ENCODE results near the gene LDLRAD3. TPM values are rescaled to one million over a fixed set of nuclear protein-coding genes. Genes with fewer than 3 reads are reported as not detected.

LDLRAD3 gene
- polyA plus RNA-seq, 1 donor (not counting 4 experiments of a cell fraction or from before 2014, with no cell fraction given): 13.1 TPM

DNA sequence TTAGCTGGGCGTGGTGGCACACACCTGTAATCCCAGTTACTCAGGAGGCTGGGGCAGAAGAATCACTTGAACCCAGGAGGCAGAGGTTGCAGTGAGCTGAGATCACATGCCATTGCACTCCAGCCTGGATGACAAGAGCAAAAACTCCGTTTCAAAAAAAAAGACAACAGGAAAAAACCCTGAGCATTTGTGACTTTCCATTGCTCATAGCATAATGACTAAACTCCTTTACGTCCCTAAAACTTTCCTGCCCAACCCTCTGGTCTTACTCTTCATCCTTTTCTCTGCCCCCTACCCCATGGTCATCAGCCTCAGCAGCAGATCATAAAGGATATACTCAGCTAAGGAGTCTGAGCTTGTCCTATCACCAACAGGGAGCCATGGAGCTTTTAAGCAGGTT, 6.8 kb upstream of the LDLRAD3 start:
- dilution Hi-C loops (cut with MboI; ENCODE audit: extremely low pct_ligation_motif_present, low sequenced_read_pairs): no loop called here

GRCh38 chr11:35937700-35938099, 6.2 kb upstream of the LDLRAD3 start:
- H3K79me2 ChIP-seq (ENCODE audit: control insufficient read depth, insufficient read depth, low read length): no peaks in the 10 kb centered on the region
- no peak for FAIRE-seq
- dilution Hi-C loops (cut with MboI; ENCODE audit: extremely low pct_ligation_motif_present, low sequenced_read_pairs): no loop called here
- H3K9me1 ChIP-seq (ENCODE audit: control insufficient read depth, extremely low read depth, insufficient read depth, low read length): no peaks in the 10 kb centered on the region
- H3K9me3 ChIP-seq (ENCODE audit: control insufficient read depth, low read depth, low read length): no peaks in the 10 kb centered on the region
- no peak overlapping the region for H3K27ac ChIP-seq (ENCODE audit: control insufficient read depth, insufficient read depth, low read length)
- peaks cover 7% of the 10 kb centered on the region for H3K4me1 ChIP-seq (ENCODE audit: control insufficient read depth, extremely low read depth, insufficient read depth, low read length)
- no peak overlapping the region for H3K4me3 ChIP-seq (ENCODE audit: control insufficient read depth in 2 of 3, extremely low read depth in 1 of 3, insufficient read depth in 2 of 3, low read depth in 1 of 3, low read length in 3 of 3)
- no peaks in the 10 kb centered on the region for H4K20me1 ChIP-seq (ENCODE audit: control insufficient read depth, extremely low read depth, insufficient read depth, low read length)
- no peak overlapping the region for H3K9ac ChIP-seq (ENCODE audit: control insufficient read depth, extremely low read depth, insufficient read depth, low read length)
- no peak overlapping the region for H3K4me2 ChIP-seq (ENCODE audit: control insufficient read depth, extremely low read depth, insufficient read depth, low read depth, low read length)
- no peaks in the 10 kb centered on the region for H3K36me3 ChIP-seq (ENCODE audit: control insufficient read depth in 2 of 2, extremely low read depth in 1 of 2, insufficient read depth in 2 of 2, low read length in 2 of 2)
- H3K27me3 ChIP-seq (ENCODE audit: control insufficient read depth, extremely low read depth, insufficient read depth, low read length): no peaks in the 10 kb centered on the region
- no peak overlapping the region for H2AFZ ChIP-seq (ENCODE audit: control insufficient read depth, low read length)
- no peak for DNase-seq (ENCODE audit: low read depth, low spot score)
- TF ChIP-seq EZH2 (IDR thresholded peaks at IDR 0.05; ENCODE audit: low read length): no peak
- TF ChIP-seq, protein P1, sequence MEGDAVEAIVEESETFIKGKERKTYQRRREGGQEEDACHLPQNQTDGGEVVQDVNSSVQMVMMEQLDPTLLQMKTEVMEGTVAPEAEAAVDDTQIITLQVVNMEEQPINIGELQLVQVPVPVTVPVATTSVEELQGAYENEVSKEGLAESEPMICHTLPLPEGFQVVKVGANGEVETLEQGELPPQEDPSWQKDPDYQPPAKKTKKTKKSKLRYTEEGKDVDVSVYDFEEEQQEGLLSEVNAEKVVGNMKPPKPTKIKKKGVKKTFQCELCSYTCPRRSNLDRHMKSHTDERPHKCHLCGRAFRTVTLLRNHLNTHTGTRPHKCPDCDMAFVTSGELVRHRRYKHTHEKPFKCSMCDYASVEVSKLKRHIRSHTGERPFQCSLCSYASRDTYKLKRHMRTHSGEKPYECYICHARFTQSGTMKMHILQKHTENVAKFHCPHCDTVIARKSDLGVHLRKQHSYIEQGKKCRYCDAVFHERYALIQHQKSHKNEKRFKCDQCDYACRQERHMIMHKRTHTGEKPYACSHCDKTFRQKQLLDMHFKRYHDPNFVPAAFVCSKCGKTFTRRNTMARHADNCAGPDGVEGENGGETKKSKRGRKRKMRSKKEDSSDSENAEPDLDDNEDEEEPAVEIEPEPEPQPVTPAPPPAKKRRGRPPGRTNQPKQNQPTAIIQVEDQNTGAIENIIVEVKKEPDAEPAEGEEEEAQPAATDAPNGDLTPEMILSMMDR (optimal IDR thresholded peaks at IDR 0.05 in 1 of 3, IDR thresholded peaks at IDR 0.05 in 1 of 3, conservative IDR thresholded peaks at IDR 0.05 in 1 of 3; ENCODE audit: extremely low read depth in 1 of 3, insufficient read depth in 2 of 3, low read length in 3 of 3): no peak

More for the DNA sequence above, 6.8 kb upstream of the LDLRAD3 start:
- Histone ChIP-seq H3K4me1 (ENCODE audit: control insufficient read depth, extremely low read depth, insufficient read depth, low read length) (peaks cover 13% of the 10 kb centered on the region), H3K27ac (ENCODE audit: control insufficient read depth, insufficient read depth, low read length) (no peak overlapping the region), H3K36me3 (ENCODE audit: control insufficient read depth in 2 of 2, extremely low read depth in 1 of 2, insufficient read depth in 2 of 2, low read length in 2 of 2) (no peaks in the 10 kb centered on the region), H3K9me3 (ENCODE audit: control insufficient read depth, low read depth, low read length) (peaks cover 1% of the 10 kb centered on the region), H3K9ac (ENCODE audit: control insufficient read depth, extremely low read depth, insufficient read depth, low read length) (no peak overlapping the region), H2AFZ (ENCODE audit: control insufficient read depth, low read length) (no peak overlapping the region), H3K9me1 (ENCODE audit: control insufficient read depth, extremely low read depth, insufficient read depth, low read length) (no peaks in the 10 kb centered on the region), H3K79me2 (ENCODE audit: control insufficient read depth, insufficient read depth, low read length) (no peaks in the 10 kb centered on the region), H3K27me3 (ENCODE audit: control insufficient read depth, extremely low read depth, insufficient read depth, low read length) (no peaks in the 10 kb centered on the region), H3K4me2 (ENCODE audit: control insufficient read depth, extremely low read depth, insufficient read depth, low read depth, low read length) (no peak overlapping the region), H3K4me3 (ENCODE audit: control insufficient read depth in 2 of 3, extremely low read depth in 1 of 3, insufficient read depth in 2 of 3, low read depth in 1 of 3, low read length in 3 of 3) (no peak overlapping the region), H4K20me1 (ENCODE audit: control insufficient read depth, extremely low read depth, insufficient read depth, low read length) (no peaks in the 10 kb centered on the region)
- FAIRE-seq: no peak
- no peak for DNase-seq (ENCODE audit: low read depth, low spot score)
- TF ChIP-seq, protein P1 (optimal IDR thresholded peaks at IDR 0.05 in 1 of 3, IDR thresholded peaks at IDR 0.05 in 1 of 3, conservative IDR thresholded peaks at IDR 0.05 in 1 of 3; ENCODE audit: extremely low read depth in 1 of 3, insufficient read depth in 2 of 3, low read length in 3 of 3): no peak
- no peak for TF ChIP-seq EZH2 (IDR thresholded peaks at IDR 0.05; ENCODE audit: low read length)

Measured in keratinocyte (primary cell).